Measurements from ENCODE around the gene NOL7.

GRCh38 chr6:13589801-13590200 lies 25.3 kb upstream of the NOL7 start:
- TF ChIP-seq POLR2A (IDR thresholded peaks at IDR 0.05) (no peak), CTCF (IDR thresholded peaks at IDR 0.05 in 8 of 11, conservative IDR thresholded peaks at IDR 0.05 in 3 of 11) (no peak), POLR2AphosphoS5 (IDR thresholded peaks at IDR 0.05) (no peak)

Measured in spleen (tissue), 7 donors.